HCT116 (cell line): Measurements from ENCODE around the gene UNC79. TPM values are rescaled to one million over a fixed set of nuclear protein-coding genes. Genes with fewer than 3 reads are reported as not detected.

Experiments
- ATAC-seq: fragments of 200-7000 bp; cut with Tn5 transposase; 2 replicates; pipeline ENCODE4 v1.9.1; 2020; ENCODE audit warnings: mild to moderate bottlenecking, moderate library complexity
- BruUV-seq: library from RNA; stranded (reverse); fragments of 400-500 nt; replicated peaks from 2 replicates; lab custom pipeline; 2021; lab: Mats Ljungman, UMichigan
- CTCF ChIA-PET: fragments of 300-600 bp; sonication (Branson Sonifier 250); formaldehyde crosslinking; loops from one replicate; lab custom pipeline; 2021; ENCODE audit warnings: antibody characterized with exemption; lab: Charles Lee
- POLR2A ChIA-PET: fragments of 300-600, 350-600 bp; sonication (Branson Sonifier 250); formaldehyde crosslinking; loops from one replicate; lab custom pipeline; 2021; ENCODE audit warnings: antibody characterized with exemption; lab: Charles Lee
- RAD21 ChIA-PET, 2 experiments: fragments of 300-600 bp; sonication (Branson Sonifier 250); formaldehyde crosslinking; loops; one replicate each; lab custom pipeline; 2023; ENCODE audit warnings: low total read pairs in 2 of 2; ENCODE audit not compliant: uncharacterized antibody in 2 of 2, unreplicated experiment in 2 of 2, low non-redundant PET in 1 of 2; lab: Charles Lee
- DNase-seq: peaks from one replicate; pipeline ENCODE4 v3.0.0-alpha.2; 2010; ENCODE audit warnings: low read depth, low spot score
- H2AFZ ChIP-seq: fragments of 200-600 bp; shearing (Covaris generic), sonication (generic); 2 replicates; pipeline ENCODE4 v1.6.1; 2017; ENCODE audit warnings: low read depth, mixed run types, mixed read lengths, antibody characterized with exemption, low read length; ENCODE audit not compliant: poor library complexity, severe bottlenecking
- H3K27ac ChIP-seq: 2 replicates; pipeline ENCODE4 v1.5.1; 2012; ENCODE audit warnings: low read depth, low read length
- H3K27me3 ChIP-seq: fragments of 200-600 bp; sonication (generic); 2 replicates; pipeline ENCODE4 v1.6.1; 2016; ENCODE audit warnings: mixed run types, low read length, mixed read lengths; ENCODE audit not compliant: insufficient read depth
- H3K36me3 ChIP-seq, 2 experiments: fragments of 200-500 bp in 1 of 2; fragments of 200-600 bp in 1 of 2; sonication (Bioruptor generic) in 1 of 2; sonication (generic) in 1 of 2; 2 replicates each; pipeline versions ENCODE4 v1.5.1 to v1.6.1; 2014 to 2016; ENCODE audit warnings: low read length in 2 of 2, inconsistent platforms in 1 of 2, mixed read lengths in 1 of 2, mixed run types in 1 of 2; ENCODE audit not compliant: insufficient read depth in 2 of 2, control insufficient read depth in 1 of 2
- H3K4me1 ChIP-seq, 2 experiments: fragments of 200-600 bp in 1 of 2; sonication (generic) in 1 of 2; 2 replicates each; pipeline versions ENCODE4 v1.5.1 to v1.6.1; 2012 to 2017; ENCODE audit warnings: low read length in 2 of 2, inconsistent platforms in 1 of 2, mild to moderate bottlenecking in 1 of 2, mixed read lengths in 1 of 2, mixed run types in 1 of 2, moderate library complexity in 1 of 2; ENCODE audit not compliant: insufficient read depth in 2 of 2, control insufficient read depth in 1 of 2
- H3K4me2 ChIP-seq: fragments of 200-600 bp; sonication (generic); 2 replicates; pipeline ENCODE4 v1.6.1; 2017; ENCODE audit warnings: mixed run types, low read length, mixed read lengths
- H3K4me3 ChIP-seq, 2 experiments: fragments of 200-600 bp in 1 of 2; sonication (generic) in 1 of 2; replicated peaks in 1 of 2; 2 replicates each; pipeline ENCODE4 v1.5.1; 2011 to 2016; ENCODE audit warnings: low read length in 2 of 2, control low read depth in 1 of 2, low read depth in 1 of 2, mild to moderate bottlenecking in 1 of 2, mixed read lengths in 1 of 2, mixed run types in 1 of 2
- H3K79me2 ChIP-seq: fragments of 200-600 bp; sonication (generic); 2 replicates; pipeline ENCODE4 v1.6.1; 2017; ENCODE audit warnings: mild to moderate bottlenecking, mixed run types, low read length, moderate library complexity, mixed read lengths; ENCODE audit not compliant: insufficient read depth
- H3K9ac ChIP-seq: fragments of 200-600 bp; sonication (generic); 2 replicates; pipeline ENCODE4 v1.6.1; 2016; ENCODE audit warnings: low read length, mixed read lengths
- H3K9me2 ChIP-seq: fragments of 200-600 bp; sonication (generic), shearing (Covaris generic); 2 replicates; pipeline ENCODE4 v1.6.1; 2017; ENCODE audit warnings: mixed run types, mild to moderate bottlenecking, moderate library complexity; ENCODE audit not compliant: insufficient read depth
- H3K9me3 ChIP-seq, 2 experiments: fragments of 200-500 bp in 1 of 2; fragments of 200-600 bp in 1 of 2; sonication (Bioruptor generic) in 1 of 2; sonication (generic) in 1 of 2; 2 replicates each; pipeline ENCODE4 v1.6.1; 2014 to 2017; ENCODE audit warnings: low read length in 2 of 2, mixed read lengths in 2 of 2, inconsistent platforms in 1 of 2, low read depth in 1 of 2, mild to moderate bottlenecking in 1 of 2, mixed run types in 1 of 2, moderate library complexity in 1 of 2; ENCODE audit not compliant: control insufficient read depth in 1 of 2, insufficient read depth in 1 of 2
- H4K20me1 ChIP-seq: fragments of 200-600 bp; sonication (generic), shearing (Covaris generic); 2 replicates; pipeline ENCODE4 v1.6.1; 2017; ENCODE audit warnings: mixed run types, mild to moderate bottlenecking, moderate library complexity; ENCODE audit not compliant: insufficient read depth
- CBX3 ChIP-seq: IDR thresholded peaks from 2 replicates; pipeline ENCODE4 v1.6.1; 2012; ENCODE audit warnings: low read depth
- CEBPB ChIP-seq: IDR thresholded peaks from 2 replicates; pipeline ENCODE4 v1.6.1; 2012; ENCODE audit warnings: low read depth
- EGR1 ChIP-seq: IDR thresholded peaks from 2 replicates; pipeline ENCODE4 v1.6.1; 2012; ENCODE audit warnings: low read depth
- ELF1 ChIP-seq: IDR thresholded peaks from 2 replicates; pipeline ENCODE4 v1.6.1; 2012; ENCODE audit warnings: low read depth, borderline replicate concordance
- POLR2A ChIP-seq: IDR thresholded peaks from 2 replicates; pipeline ENCODE4 v1.7.0; 2011; ENCODE audit warnings: borderline replicate concordance; ENCODE audit not compliant: insufficient read depth, insufficient read length; ENCODE audit errors: extremely low read depth
- RAD21 ChIP-seq: IDR thresholded peaks from 2 replicates; pipeline ENCODE4 v1.6.1; 2012; ENCODE audit warnings: low read depth, mild to moderate bottlenecking
- SRF ChIP-seq: IDR thresholded peaks from 2 replicates; pipeline ENCODE4 v1.6.1; 2012; ENCODE audit warnings: low read depth
- intact Hi-C: fragments of 100-400 bp; cut with micrococcal nuclease; formaldehyde crosslinking; loops from 2 replicates; pipeline ENCODE4 v1.10.0; 2022
- total RNA-seq: library from RNA; stranded (reverse); gene quantifications from one replicate; pipeline ENCODE4 v1.2.1, GENCODE V29; 2021; ENCODE audit not compliant: unreplicated experiment
- TF ChIP-seq, protein P1 (sequence below): IDR thresholded peaks from 2 replicates; pipeline ENCODE4 v1.6.1; 2011; ENCODE audit warnings: mild to moderate bottlenecking, low read length, moderate library complexity; ENCODE audit not compliant: insufficient replicate concordance; ENCODE audit errors: extremely low read depth

Gene UNC79
- total RNA-seq, 1 experiment from 2014 or later, result 0.10 TPM

DNA sequence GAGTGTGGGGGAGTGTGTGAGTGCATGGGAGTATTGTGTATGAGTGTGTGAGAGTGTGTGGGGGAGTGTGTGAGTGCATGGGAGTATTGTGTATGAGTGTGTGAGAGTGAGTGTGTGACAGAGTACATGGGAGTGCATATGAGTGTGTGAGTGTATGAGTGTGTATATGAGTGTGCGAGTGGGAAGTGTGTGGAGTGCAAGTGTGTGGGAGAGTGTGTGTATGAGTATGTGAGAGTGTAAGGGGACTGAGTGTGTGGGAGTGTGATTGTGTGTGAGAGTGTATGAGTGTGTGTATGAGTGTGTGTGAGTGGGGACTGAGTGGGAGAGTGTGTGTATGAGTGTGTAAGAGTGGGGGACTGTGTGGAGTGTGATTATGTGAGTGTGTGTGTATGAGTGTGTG, 316.8 kb downstream of the UNC79 start:
- no peak for TF ChIP-seq SRF
- TF ChIP-seq, protein P1, sequence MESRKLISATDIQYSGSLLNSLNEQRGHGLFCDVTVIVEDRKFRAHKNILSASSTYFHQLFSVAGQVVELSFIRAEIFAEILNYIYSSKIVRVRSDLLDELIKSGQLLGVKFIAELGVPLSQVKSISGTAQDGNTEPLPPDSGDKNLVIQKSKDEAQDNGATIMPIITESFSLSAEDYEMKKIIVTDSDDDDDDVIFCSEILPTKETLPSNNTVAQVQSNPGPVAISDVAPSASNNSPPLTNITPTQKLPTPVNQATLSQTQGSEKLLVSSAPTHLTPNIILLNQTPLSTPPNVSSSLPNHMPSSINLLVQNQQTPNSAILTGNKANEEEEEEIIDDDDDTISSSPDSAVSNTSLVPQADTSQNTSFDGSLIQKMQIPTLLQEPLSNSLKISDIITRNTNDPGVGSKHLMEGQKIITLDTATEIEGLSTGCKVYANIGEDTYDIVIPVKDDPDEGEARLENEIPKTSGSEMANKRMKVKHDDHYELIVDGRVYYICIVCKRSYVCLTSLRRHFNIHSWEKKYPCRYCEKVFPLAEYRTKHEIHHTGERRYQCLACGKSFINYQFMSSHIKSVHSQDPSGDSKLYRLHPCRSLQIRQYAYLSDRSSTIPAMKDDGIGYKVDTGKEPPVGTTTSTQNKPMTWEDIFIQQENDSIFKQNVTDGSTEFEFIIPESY, result no peak
- TF ChIP-seq CBX3, result no peak
- no peak for TF ChIP-seq EGR1
- TF ChIP-seq, all 23 proteins: peak for 0
- ChIA-PET CTCF (no interaction called here), RAD21 (no interaction called here), POLR2A (no interaction called here)
- H3K4me1 ChIP-seq, result no peaks in the 10 kb centered on the region
- no peak for ATAC-seq
- H3K4me2 ChIP-seq, result no peak overlapping the region
- H2AFZ ChIP-seq, result no peak overlapping the region
- no peaks in the 10 kb centered on the region for H3K9me3 ChIP-seq
- H3K9me2 ChIP-seq, result no peaks in the 10 kb centered on the region
- H3K4me3 ChIP-seq, result no peak overlapping the region
- DNase-seq, result no peak
- no TSS peak for BruUV-seq
- H3K9ac ChIP-seq, result no peak overlapping the region
- no peaks in the 10 kb centered on the region for H3K27me3 ChIP-seq
- no peaks in the 10 kb centered on the region for H3K36me3 ChIP-seq
- no peak overlapping the region for H3K27ac ChIP-seq
- H3K79me2 ChIP-seq, result no peaks in the 10 kb centered on the region
- H4K20me1 ChIP-seq, result no peaks in the 10 kb centered on the region
- intact Hi-C loops, result no loop called here

DNA sequence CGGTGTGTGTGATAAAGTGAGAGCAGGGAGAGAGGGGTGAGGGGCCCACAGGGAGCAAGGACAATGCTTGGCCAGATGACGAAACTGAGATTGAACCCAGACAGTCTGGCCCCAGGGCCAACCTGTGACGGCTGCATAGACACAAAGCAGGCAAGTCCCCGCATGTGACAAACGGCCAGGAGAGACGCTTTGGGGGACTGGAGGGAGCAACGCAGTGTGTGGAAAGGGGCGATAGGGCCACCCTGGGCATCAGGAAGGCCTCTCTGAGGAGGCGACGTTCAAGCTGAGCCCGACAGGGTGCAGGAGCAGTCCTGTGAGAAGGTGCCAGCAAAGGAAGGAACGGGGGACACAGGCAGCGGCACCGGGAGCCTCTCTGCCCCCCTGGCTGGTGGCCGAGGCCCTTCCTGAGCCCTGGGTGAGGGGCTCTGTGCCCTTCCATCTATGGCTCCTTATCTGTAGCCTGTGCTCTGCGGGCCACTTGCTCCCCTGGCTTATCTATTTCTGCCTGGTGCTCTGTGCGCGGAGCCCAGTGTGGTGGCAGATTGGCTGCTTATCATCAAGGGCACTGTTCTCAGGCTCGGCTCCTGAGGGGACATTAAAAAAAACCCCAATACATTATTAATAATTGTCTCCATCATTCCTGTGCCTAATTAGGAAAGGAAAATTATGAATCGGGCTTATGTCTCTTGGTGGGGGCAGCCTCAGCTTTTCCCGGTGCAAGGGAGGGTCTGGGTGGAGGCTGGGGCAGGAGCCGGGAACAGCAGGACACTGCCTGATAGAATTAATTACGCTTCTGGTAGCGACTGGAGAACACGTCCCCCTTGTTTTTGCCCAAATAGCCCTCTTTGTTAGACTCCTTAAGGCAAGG, 317.7 kb downstream of the UNC79 start:
- H2AFZ ChIP-seq, result no peak overlapping the region
- H3K4me2 ChIP-seq, result no peak overlapping the region
- no peaks in the 10 kb centered on the region for H3K36me3 ChIP-seq
- H3K27ac ChIP-seq, result no peak overlapping the region
- no peak for DNase-seq
- no peaks in the 10 kb centered on the region for H3K79me2 ChIP-seq
- POLR2A ChIA-PET, result no interaction called here
- H4K20me1 ChIP-seq, result no peaks in the 10 kb centered on the region
- H3K9me2 ChIP-seq, result no peaks in the 10 kb centered on the region
- BruUV-seq, result no TSS peak
- intact Hi-C loops, result no loop called here
- no peak for TF ChIP-seq CEBPB
- no peak for TF ChIP-seq POLR2A
- TF ChIP-seq SRF, result no peak
- no peak for TF ChIP-seq RAD21
- no peak for TF ChIP-seq ELF1
- TF ChIP-seq, all 23 proteins: peak for 0
- Histone ChIP-seq H3K9ac (no peak overlapping the region), H3K4me3 (no peak overlapping the region), H3K4me1 (no peaks in the 10 kb centered on the region), H3K9me3 (no peaks in the 10 kb centered on the region), H3K27me3 (no peaks in the 10 kb centered on the region)
- ChIA-PET CTCF (no interaction called here), RAD21 (no interaction called here)
- ATAC-seq, result no peak
